ENCODE measurements around the gene CRHR2.

- TF ChIP-seq CTCF (IDR thresholded peaks at IDR 0.05) (peak in 2 of 7 experiments; percentile 20 to 27), POLR2A (IDR thresholded peaks at IDR 0.05) (no peak)
Measured at GRCh38 chr7:30682212-30683083, at the start of gene CRHR2.
